GM12892 (cell line): ENCODE results near the gene TMPRSS13.

ENCODE experiments used
- POLR2A ChIP-seq: IDR thresholded peaks from 2 replicates; pipeline ENCODE4 v1.6.1; 2011; ENCODE audit warnings: low read depth, low read length, control low read depth
- POLR2AphosphoS5 ChIP-seq: IDR thresholded peaks from 2 replicates; pipeline ENCODE4 v1.6.1; 2011; ENCODE audit warnings: low read depth, low read length, control low read depth
- TAF1 ChIP-seq: IDR thresholded peaks from 2 replicates; pipeline ENCODE4 v1.6.1; 2011; ENCODE audit warnings: low read depth, mild to moderate bottlenecking, control low read depth, low read length, borderline replicate concordance

- TF ChIP-seq POLR2AphosphoS5 (no peak), POLR2A (no peak), TAF1 (no peak)
Measured at GRCh38 chr11:117859061-117859460, 70.1 kb downstream of the TMPRSS13 start.
